ENCODE data around the gene WDR90. TPM values are rescaled to one million over a fixed set of nuclear protein-coding genes. Genes with fewer than 3 reads are reported as not detected.

Gene WDR90
- total and polyA plus RNA-seq, 2 experiments from 2014 or later, result 25.9 to 42.2 TPM

- H3K79me2 ChIP-seq (replicated peaks; ENCODE audit: insufficient read depth), result peaks cover 9% of the 10 kb centered on the region; the same call in 1 of the 2 replicates
Observed at GRCh38 chr16:684071-684794, 35.1 kb downstream of the WDR90 start, which contains the start of gene JMJD8. JMJD8 (minus strand) TSS chr16:684334; CDS start chr16:684319, 15 bp downstream.

More at GRCh38 chr16:684071-684794, 35.1 kb downstream of the WDR90 start, which contains the start of gene JMJD8:
- H3K4me3 ChIP-seq, result peak within 1 kb of the TSS; percentile 72
- H4K20me1 ChIP-seq (replicated peaks; ENCODE audit: insufficient read depth), result peaks cover 14% of the 10 kb centered on the region; the same call in 1 of the 2 replicates
- H3K27me3 Mint-ChIP-seq (ENCODE audit: insufficient read depth, low read depth, poor library complexity), result peaks cover 19% of the 10 kb centered on the region
- peak; percentile 86 for TF ChIP-seq POLR2AphosphoS5 (IDR thresholded peaks at IDR 0.05; ENCODE audit: low read depth)
- TF ChIP-seq ZNF462 (CRISPR knock-in tag; IDR thresholded peaks at IDR 0.05), result no peak
- TF ChIP-seq REST (IDR thresholded peaks at IDR 0.05; ENCODE audit: unreplicated experiment), result no peak
- TF ChIP-seq CREB1 (CRISPR knock-in tag; IDR thresholded peaks at IDR 0.05; ENCODE audit: low read depth), result peak; percentile 89
- 0 out of 2 replicates have a peak, but pooled peaks have one; percentile 48 for TF ChIP-seq ETS1 (IDR thresholded peaks at IDR 0.05)
- TF ChIP-seq ZNF114 (CRISPR knock-in tag; IDR thresholded peaks at IDR 0.05), result no peak
- TF ChIP-seq EZH2phosphoT487 (IDR thresholded peaks at IDR 0.05; ENCODE audit: unreplicated experiment), result no peak
- H3K36me3 Mint-ChIP-seq (ENCODE audit: low read depth), result peaks cover 34% of the 10 kb centered on the region
- DNase-seq (ENCODE audit: low spot score), result peak; percentile 97
- peaks cover 5% of the 10 kb centered on the region; the same call in 1 of the 2 replicates for H3K4me1 ChIP-seq (ENCODE audit: insufficient read depth)
- peaks cover 17% of the 10 kb centered on the region for H3K4me1 Mint-ChIP-seq
- H3K9me2 ChIP-seq (ENCODE audit: insufficient read depth), result no peaks in the 10 kb centered on the region
- no peak within 1 kb of the TSS for H2AFZ ChIP-seq
- peak within 1 kb of the TSS; percentile 84 for H3K4me2 ChIP-seq
- no peaks in the 10 kb centered on the region for H3K27me3 ChIP-seq (ENCODE audit: insufficient read depth)
- H3K27ac Mint-ChIP-seq, result 0 out of 2 replicates have a peak within 1 kb of the TSS, but pooled peaks have one; percentile 23
- peak within 1 kb of the TSS; percentile 59; the same call in 1 of the 2 replicates for H3K27ac ChIP-seq (ENCODE audit: low read depth)
- H3K4me3 Mint-ChIP-seq, result peak within 1 kb of the TSS; percentile 84
- peak; percentile 68 for ATAC-seq
- no peaks in the 10 kb centered on the region; the same call in 1 of the 2 replicates for H3K36me3 ChIP-seq (ENCODE audit: insufficient read depth)
- no peaks in the 10 kb centered on the region; the same call in 1 of the 3 replicates for H3K9me3 Mint-ChIP-seq
- H3F3A ChIP-seq (replicated peaks; ENCODE audit: low read depth), result peaks cover 24% of the 10 kb centered on the region
